IMR-90 (cell line): ENCODE data around the gene SEC31B. TPM values are rescaled to one million over a fixed set of nuclear protein-coding genes. Genes with fewer than 3 reads are reported as not detected.
A peak's percentile ranks its signal among the peaks of the same experiment; 100 is the strongest.

Experiments used
- ATAC-seq: fragments of 200-7000 bp; cut with Tn5 transposase; 2 replicates; pipeline ENCODE4 v1.9.1; 2020; ENCODE audit warnings: low read depth, mild to moderate bottlenecking, moderate library complexity
- BruUV-seq: library from RNA; stranded (reverse); fragments of 400-500 nt; replicated peaks from 2 replicates; lab custom pipeline; 2021; lab: Mats Ljungman, UMichigan
- CTCF ChIA-PET: fragments of 300-600 bp; formaldehyde crosslinking; extraction: SDS; loops from one replicate; lab custom pipeline; 2021; ENCODE audit warnings: antibody characterized with exemption; lab: Yijun Ruan, JAX
- POLR2A ChIA-PET: fragments of 300-600 bp; sonication (Branson Sonifier 250); formaldehyde crosslinking; loops from one replicate; lab custom pipeline; 2022; ENCODE audit warnings: antibody characterized with exemption; ENCODE audit not compliant: unreplicated experiment; lab: Charles Lee
- DNase-seq: peaks from one replicate; pipeline ENCODE4 v3.0.0; 2013
- H2AFZ ChIP-seq: replicated peaks from 2 replicates; pipeline ENCODE3; 2013; ENCODE audit warnings: low read length, mild to moderate bottlenecking; ENCODE audit not compliant: poor library complexity
- H2AK5ac ChIP-seq: 2 replicates; pipeline ENCODE4 v1.6.1; 2013; ENCODE audit warnings: low read depth, low read length, inconsistent platforms
- H2AK9ac ChIP-seq: replicated peaks from 2 replicates; pipeline ENCODE3; 2013; ENCODE audit warnings: mild to moderate bottlenecking, low read depth, low read length, moderate library complexity; ENCODE audit not compliant: poor library complexity
- H2BK120ac ChIP-seq: 2 replicates; pipeline ENCODE4 v1.6.1; 2013; ENCODE audit warnings: low read depth, low read length, inconsistent platforms
- H2BK15ac ChIP-seq: 3 replicates; pipeline ENCODE4 v1.6.1; 2013; ENCODE audit warnings: low read depth, low read length, inconsistent platforms
- H2BK20ac ChIP-seq: 2 replicates; pipeline ENCODE4 v1.6.1; 2013; ENCODE audit warnings: low read depth, mild to moderate bottlenecking, inconsistent platforms, low read length, moderate library complexity
- H2BK5ac ChIP-seq: 2 replicates; pipeline ENCODE4 v1.6.1; 2013; ENCODE audit warnings: mild to moderate bottlenecking, low read depth, low read length, inconsistent platforms; ENCODE audit not compliant: poor library complexity, severe bottlenecking
- H3K14ac ChIP-seq: replicated peaks from 2 replicates; pipeline ENCODE4 v1.6.1; 2013; ENCODE audit warnings: low read depth, low read length, inconsistent platforms
- H3K18ac ChIP-seq: 2 replicates; pipeline ENCODE4 v1.6.1; 2013; ENCODE audit warnings: low read depth, low read length, control low read depth
- H3K23ac ChIP-seq: 2 replicates; pipeline ENCODE4 v1.6.1; 2013; ENCODE audit warnings: low read depth, low read length, inconsistent platforms
- H3K27ac ChIP-seq: 2 replicates; pipeline ENCODE4 v1.5.1; 2013; ENCODE audit warnings: mild to moderate bottlenecking, control low read depth, low read length; ENCODE audit not compliant: insufficient read depth
- H3K27me3 ChIP-seq: 2 replicates; pipeline ENCODE4 v1.6.1; 2013; ENCODE audit warnings: low read length; ENCODE audit not compliant: control insufficient read depth, insufficient read depth
- H3K36me3 ChIP-seq: 2 replicates; pipeline ENCODE4 v1.6.1; 2013; ENCODE audit warnings: low read length, mixed read lengths; ENCODE audit not compliant: control insufficient read depth, insufficient read depth
- H3K4ac ChIP-seq: 2 replicates; pipeline ENCODE4 v1.6.1; 2013; ENCODE audit warnings: low read depth, low read length, inconsistent platforms
- H3K4me1 ChIP-seq: 2 replicates; pipeline ENCODE4 v1.6.1; 2013; ENCODE audit warnings: low read length, mixed read lengths; ENCODE audit not compliant: control insufficient read depth, insufficient read depth
- H3K4me2 ChIP-seq: 2 replicates; pipeline ENCODE4 v1.6.1; 2013; ENCODE audit warnings: low read depth, mild to moderate bottlenecking, control low read depth, low read length, moderate library complexity
- H3K4me3 ChIP-seq: 2 replicates; pipeline ENCODE4 v1.5.1; 2013; ENCODE audit warnings: low read depth, mild to moderate bottlenecking, control low read depth, low read length, moderate library complexity; ENCODE audit not compliant: insufficient read depth
- H3K56ac ChIP-seq: 2 replicates; pipeline ENCODE4 v1.6.1; 2013; ENCODE audit warnings: low read length, inconsistent platforms; ENCODE audit not compliant: insufficient read depth; ENCODE audit errors: extremely low read depth
- H3K79me1 ChIP-seq, 2 experiments: 2 replicates each; pipeline ENCODE4 v1.6.1; 2013; ENCODE audit warnings: low read length in 2 of 2, inconsistent platforms in 1 of 2, low read depth in 1 of 2
- H3K9ac ChIP-seq: 2 replicates; pipeline ENCODE4 v1.6.1; 2013; ENCODE audit warnings: low read depth, low read length, control low read depth
- H3K9me1 ChIP-seq: 2 replicates; pipeline ENCODE4 v1.6.1; 2013; ENCODE audit warnings: low read length, inconsistent platforms; ENCODE audit not compliant: insufficient read depth
- H3K9me3 ChIP-seq: 2 replicates; pipeline ENCODE4 v1.6.1; 2013; ENCODE audit warnings: low read length; ENCODE audit not compliant: control insufficient read depth, insufficient read depth
- H4K20me1 ChIP-seq: 2 replicates; pipeline ENCODE4 v1.6.1; 2013; ENCODE audit warnings: low read length, inconsistent platforms; ENCODE audit not compliant: insufficient read depth
- H4K5ac ChIP-seq: 2 replicates; pipeline ENCODE4 v1.6.1; 2013; ENCODE audit warnings: mild to moderate bottlenecking, low read depth, low read length, control low read depth
- H4K8ac ChIP-seq, 2 experiments: 2 replicates each; pipeline ENCODE4 v1.6.1; 2013; ENCODE audit warnings: low read depth in 2 of 2, low read length in 2 of 2, control low read depth in 1 of 2, inconsistent platforms in 1 of 2
- H4K91ac ChIP-seq: 2 replicates; pipeline ENCODE4 v1.6.1; 2013; ENCODE audit warnings: low read depth, low read length, inconsistent platforms; ENCODE audit not compliant: insufficient read depth
- POLR2A ChIP-seq: IDR thresholded peaks from 2 replicates; pipeline ENCODE4 v1.6.1; 2012; ENCODE audit warnings: mild to moderate bottlenecking, low read depth, low read length
- USF2 ChIP-seq: fragments of 150-350 bp; IDR thresholded peaks from 2 replicates; pipeline ENCODE4 v1.6.1; 2017; ENCODE audit warnings: mild to moderate bottlenecking, antibody characterized with exemption, low read length, low read depth
- WGBS, 2 experiments: methylation state at CpG; one replicate each; pipeline versions ENCODE4 v1.1.5 to v1.1.7; 2013; ENCODE audit warnings: missing lambda C conversion rate in 2 of 2; ENCODE audit not compliant: insufficient read length in 1 of 2; ENCODE audit errors: extremely low coverage in 2 of 2; 5-methylcytosine and 5-hydroxymethylcytosine counted together
- dilution Hi-C: fragments of 300-500 bp; cut with HindIII; formaldehyde crosslinking; loops from one replicate; pipeline ENCODE4 v1.14.3; 2018; ENCODE audit warnings: low sequenced_read_pairs; ENCODE audit not compliant: unreplicated experiment
- in situ Hi-C: fragments of 300-500 bp; cut with MboI; formaldehyde crosslinking; loops from 3 replicates; pipeline ENCODE4 v1.14.3; 2019; ENCODE audit warnings: low sequenced_read_pairs, inconsistent platforms, mixed read lengths
- intact Hi-C: fragments of 100-400 bp; cut with micrococcal nuclease; formaldehyde crosslinking; loops from 2 replicates; pipeline ENCODE4 v1.10.0; 2022
- polyA plus RNA-seq, 3 experiments: library from polyadenylated mRNA; depleted of rRNA; stranded (reverse); fragments of >200 nt; gene quantifications; 2 replicates each; pipeline ENCODE4 v1.2.3, GENCODE V29; 2012; ENCODE audit warnings: low replicate concordance in 1 of 3
- total RNA-seq: library from RNA; depleted of rRNA; stranded (reverse); fragments of >200 nt; gene quantifications from 2 replicates; pipeline ENCODE4 v1.2.3, GENCODE V29; 2012

Gene SEC31B
- total and polyA plus RNA-seq, 2 of the 4 experiments (the other 2 are of a cell fraction) = 1.3 to 8.1 TPM

GRCh38 chr10:100528921-100529474, 9.3 kb upstream of the SEC31B start:
- H2BK120ac ChIP-seq = no peak overlapping the region
- intact Hi-C loops = no loop called here
- peak overlapping the region; percentile 92 for H2AK9ac ChIP-seq
- H2BK5ac ChIP-seq = peak overlapping the region; percentile 79
- H3K9me1 ChIP-seq = peaks cover 16% of the 10 kb centered on the region
- TF ChIP-seq POLR2A (no peak), USF2 (peak; percentile 36; the same call in 1 of the 2 replicates)
- peak; percentile 23; the same call in 1 of the 2 replicates for ATAC-seq
- 6% methylated on average over 6 of the region's 18 CpGs; no CpG with 5 or more reads in 1 of the 2 experiments for WGBS, 2 experiments
- peak overlapping the region; percentile 74 for H2AK5ac ChIP-seq
- no peaks in the 10 kb centered on the region for H4K20me1 ChIP-seq
- no peak overlapping the region for H2BK20ac ChIP-seq
- no TSS peak for BruUV-seq
- H3K14ac ChIP-seq = peak overlapping the region; percentile 95
- H2BK15ac ChIP-seq = no peak overlapping the region
- in situ Hi-C loops = no loop called here
- peak overlapping the region; percentile 93 for H3K4ac ChIP-seq
- H3K23ac ChIP-seq = peak overlapping the region; percentile 15
- H3K4me3 ChIP-seq = peak overlapping the region; percentile 86
- peak overlapping the region; percentile 92 for H4K5ac ChIP-seq
- peak overlapping the region; percentile 84 for H3K27ac ChIP-seq
- H3K9me3 ChIP-seq = no peaks in the 10 kb centered on the region
- H3K4me1 ChIP-seq = peaks cover 5% of the 10 kb centered on the region
- dilution Hi-C loops = no loop called here
- POLR2A ChIA-PET = no interaction called here
- no peaks in the 10 kb centered on the region for H3K27me3 ChIP-seq
- H3K9ac ChIP-seq = peak overlapping the region; percentile 94
- H4K91ac ChIP-seq = peak overlapping the region; percentile 89
- peak overlapping the region; percentile 97 to 98; a peak in 3 of 4 replicates for H4K8ac ChIP-seq
- peak overlapping the region; percentile 91 for H3K4me2 ChIP-seq
- CTCF ChIA-PET = interaction anchor here (3.1 kb wide), 1 partner anchor 10 kb away, joined by 12 read pairs; no protein-coding TSS in a partner anchor
- H3K79me1 ChIP-seq = peaks cover 10 to 41% of the 10 kb centered on the region in 2 experiments
- peak overlapping the region; percentile 96 for H2AFZ ChIP-seq
- H3K18ac ChIP-seq = no peak overlapping the region; the same call in 1 of the 2 replicates
- H3K36me3 ChIP-seq = peaks cover 19% of the 10 kb centered on the region
- peak overlapping the region; percentile 88; the same call in 1 of the 2 replicates for H3K56ac ChIP-seq
- DNase-seq = no peak
